GM21367 (cell line): ENCODE measurements around the gene ATXN7L1.
"Not testable (repeated sequence)": the region's sequence is repeated elsewhere in the genome, so short reads cannot be mapped to it uniquely, and the experiment has no call there.

ENCODE experiments used
- ATAC-seq: cut with Tn5 transposase; IDR thresholded peaks from one replicate; pipeline ENCODE4 v1.9.1; 2021; ENCODE audit not compliant: unreplicated experiment

Gene ATXN7L1

DNA sequence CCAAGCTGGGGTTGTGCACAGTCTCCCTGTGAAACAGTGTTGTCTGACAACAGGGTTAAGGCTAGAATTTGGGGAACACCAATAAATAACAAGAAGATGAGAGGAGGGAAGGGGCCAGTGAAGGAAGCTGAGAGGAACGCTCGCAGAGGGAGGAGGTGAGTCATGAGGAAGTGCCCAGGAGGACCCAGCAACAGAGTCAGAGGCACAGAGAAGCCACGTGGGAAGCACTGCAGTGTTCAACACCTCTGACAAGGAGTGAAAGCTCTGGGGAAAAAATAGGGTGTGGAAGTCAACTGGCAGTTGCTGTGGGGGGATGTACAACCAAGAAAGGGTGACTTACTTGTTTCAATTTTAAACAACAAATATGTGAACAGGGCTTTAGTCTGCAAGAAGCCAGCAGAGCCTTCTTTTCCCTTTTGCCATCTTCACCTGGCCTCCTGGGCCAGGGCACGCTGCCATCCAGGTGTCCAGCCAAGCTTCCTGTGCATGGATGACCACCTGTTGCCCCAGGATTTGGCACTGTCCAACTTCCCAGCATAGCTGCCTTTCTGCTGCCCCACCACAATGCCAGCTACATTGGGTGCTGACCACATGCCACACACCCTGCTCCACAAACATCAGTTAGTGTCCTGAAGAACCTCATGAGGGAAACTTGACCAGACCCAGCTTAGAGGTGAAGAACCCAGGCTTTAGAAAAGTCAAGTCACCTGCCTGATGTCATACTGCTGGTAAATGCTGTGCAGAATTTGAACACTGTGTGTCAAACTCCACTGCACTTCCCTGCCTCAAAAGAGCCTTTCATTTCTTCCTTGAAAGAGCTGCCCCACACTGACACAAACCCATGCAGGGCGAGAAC is 69.6 kb downstream of the ATXN7L1 start:
- peak; percentile 36 for ATAC-seq

DNA sequence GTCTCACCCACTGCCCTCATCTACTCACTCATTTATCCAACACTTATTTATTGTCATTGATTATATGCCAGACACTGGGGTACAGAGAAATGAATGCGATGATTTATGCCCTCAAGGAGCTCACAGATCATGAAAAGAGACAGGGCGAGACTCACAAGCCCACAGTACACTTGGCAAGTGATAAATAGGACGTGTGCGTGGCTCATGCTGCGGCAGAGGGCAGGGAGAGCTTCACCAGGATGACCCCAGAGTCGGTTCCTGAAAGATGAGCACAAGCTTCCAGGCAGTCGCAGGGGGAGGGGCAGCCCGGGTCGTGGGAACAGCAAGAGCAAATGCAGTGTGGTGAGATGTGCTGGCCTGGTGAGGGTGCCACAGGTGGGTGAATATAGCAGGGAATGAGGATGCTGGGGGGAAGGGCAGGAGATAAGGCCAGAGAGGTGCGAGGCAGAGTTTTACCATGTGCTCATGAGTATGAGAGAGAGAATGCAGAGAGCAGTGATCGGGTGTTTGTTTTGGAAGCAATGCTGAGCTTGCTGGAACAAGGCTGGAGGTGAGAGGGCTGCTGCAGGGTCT is 70.9 kb downstream of the ATXN7L1 start:
- ATAC-seq: no peak

GRCh38 chr7:105803429-105803736 is 73.0 kb downstream of the ATXN7L1 start:
- no peak for ATAC-seq

- ATAC-seq: no peak
Measured at GRCh38 chr7:105802604-105803428, 73.6 kb downstream of the ATXN7L1 start.

DNA sequence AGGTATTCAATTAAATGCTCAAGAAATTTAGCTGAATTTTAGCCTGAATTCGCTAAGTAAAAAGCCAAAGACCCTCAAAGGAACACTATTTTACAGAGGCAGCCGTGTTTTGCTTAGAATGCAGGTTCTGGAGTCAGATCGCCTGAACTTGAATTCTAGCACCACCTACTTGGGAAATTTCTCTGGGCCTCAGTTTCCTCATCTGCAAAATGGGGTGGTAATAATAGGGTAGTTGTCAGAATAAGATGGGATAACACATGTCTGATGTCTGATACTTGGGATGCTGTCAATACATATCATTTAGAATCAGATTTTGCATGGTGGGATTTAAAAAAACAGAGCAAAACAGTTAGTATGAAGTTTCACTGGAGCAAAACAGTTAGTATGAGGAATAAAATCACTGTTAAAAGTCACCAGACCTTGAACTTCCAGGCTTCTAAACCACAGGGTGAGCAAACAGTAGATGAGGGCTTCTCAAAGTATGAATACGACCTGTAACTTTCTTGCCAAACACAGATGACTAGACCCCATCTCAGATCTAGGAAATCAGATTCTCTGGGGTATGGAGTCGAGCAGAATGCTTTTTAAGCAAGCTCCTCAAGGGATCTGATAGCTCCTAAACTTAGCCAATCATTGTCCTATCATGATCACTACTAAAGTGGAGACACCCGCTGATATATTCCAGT is 75.4 kb downstream of the ATXN7L1 start:
- ATAC-seq: no peak

GRCh38 chr7:105800442-105800841 is 76.0 kb downstream of the ATXN7L1 start:
- no peak for ATAC-seq

GRCh38 chr7:105799677-105800076 is 76.7 kb downstream of the ATXN7L1 start:
- no peak for ATAC-seq

GRCh38 chr7:105799006-105799405 is 77.4 kb downstream of the ATXN7L1 start:
- no peak for ATAC-seq

GRCh38 chr7:105797652-105798051 is 78.7 kb downstream of the ATXN7L1 start:
- no peak for ATAC-seq

DNA sequence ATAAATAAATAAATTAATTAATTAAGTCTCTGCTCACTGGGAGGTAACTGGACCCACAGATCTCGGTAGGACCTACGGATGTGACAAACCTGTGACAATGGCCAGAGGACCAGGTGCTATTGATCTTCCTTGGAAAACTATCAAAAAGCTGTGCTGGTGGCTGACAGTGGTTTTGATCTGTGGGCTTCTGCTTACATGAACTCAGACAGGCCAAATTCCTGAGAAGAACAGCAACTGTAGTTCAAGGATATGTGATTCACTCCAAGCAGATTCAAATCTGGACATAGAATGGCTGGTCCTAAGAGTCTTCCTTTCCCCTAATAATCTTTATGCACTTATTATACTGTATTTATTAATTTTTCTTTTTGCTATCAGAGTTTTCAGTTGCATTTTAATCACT is 80.0 kb downstream of the ATXN7L1 start:
- no peak for ATAC-seq

GRCh38 chr7:105794741-105795729 is 81.4 kb downstream of the ATXN7L1 start:
- ATAC-seq: no peak

- no peak for ATAC-seq
Measured at GRCh38 chr7:105792488-105793370, 83.7 kb downstream of the ATXN7L1 start.

- ATAC-seq: no peak
Measured at GRCh38 chr7:105791926-105792325, 84.5 kb downstream of the ATXN7L1 start.

DNA sequence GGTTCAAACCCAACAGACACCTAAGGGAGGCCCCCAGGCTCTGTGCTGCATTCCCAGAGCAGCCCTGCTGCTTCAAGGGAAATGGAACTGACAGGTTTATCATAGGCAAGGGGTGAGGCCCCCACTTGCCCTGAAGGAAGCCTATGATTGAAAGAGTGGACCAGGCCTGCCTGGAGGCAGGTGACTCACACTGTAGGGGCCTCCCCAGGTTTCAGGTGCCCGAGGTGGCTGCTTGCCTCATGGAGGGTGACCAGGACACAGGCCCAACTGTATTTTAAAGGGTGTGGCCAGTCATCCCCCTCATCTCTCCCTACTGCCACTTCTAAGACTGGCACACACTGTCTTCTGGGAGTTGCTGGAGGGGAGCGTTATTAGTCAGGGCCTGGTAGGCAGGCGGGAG is 85.4 kb downstream of the ATXN7L1 start:
- no peak for ATAC-seq

DNA sequence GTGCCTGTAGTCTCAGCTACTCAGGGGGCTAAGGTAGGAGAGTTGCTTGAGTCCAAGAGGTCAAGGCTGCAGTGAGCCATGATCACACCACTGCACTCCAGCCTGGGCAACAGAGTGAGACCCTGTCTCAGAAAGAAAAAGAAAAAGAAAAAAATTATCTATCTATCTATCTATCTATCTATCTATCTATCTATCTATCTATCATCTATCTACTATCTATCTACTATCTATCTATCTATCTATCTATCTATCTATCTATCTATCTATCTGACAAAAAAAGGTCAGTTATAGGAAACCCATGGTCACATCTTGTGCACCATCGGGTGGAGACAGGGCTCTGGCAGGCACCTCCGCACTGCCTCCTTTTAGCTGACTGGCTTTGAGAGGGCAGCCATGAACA is 85.9 kb downstream of the ATXN7L1 start:
- ATAC-seq: not testable (repeated sequence)

DNA sequence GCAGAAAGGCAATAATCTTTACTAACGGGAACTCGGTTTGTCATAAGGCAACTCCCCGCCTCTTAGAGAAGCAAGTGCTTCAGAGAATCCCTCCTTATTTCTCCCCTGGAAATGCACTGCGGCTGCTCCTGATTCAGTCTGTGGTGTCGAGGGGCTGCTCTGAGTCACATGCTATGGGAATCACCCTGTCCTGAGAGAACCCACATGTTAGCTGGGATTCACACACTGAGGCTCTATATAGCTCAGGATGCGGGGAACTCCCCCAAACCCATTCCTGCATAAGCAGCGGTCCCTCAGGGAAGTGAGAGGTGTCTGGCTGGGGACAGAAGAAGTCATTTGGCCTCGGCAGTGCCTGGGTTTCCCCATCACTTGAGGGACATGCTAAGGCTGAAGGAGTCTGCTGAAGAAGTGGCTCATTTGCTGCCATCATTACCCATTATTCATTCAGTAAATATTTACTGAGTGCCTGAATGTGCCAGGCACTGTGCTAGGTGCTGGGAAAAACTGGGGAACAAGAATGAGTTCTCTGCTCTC is 87.5 kb downstream of the ATXN7L1 start:
- no peak for ATAC-seq

DNA sequence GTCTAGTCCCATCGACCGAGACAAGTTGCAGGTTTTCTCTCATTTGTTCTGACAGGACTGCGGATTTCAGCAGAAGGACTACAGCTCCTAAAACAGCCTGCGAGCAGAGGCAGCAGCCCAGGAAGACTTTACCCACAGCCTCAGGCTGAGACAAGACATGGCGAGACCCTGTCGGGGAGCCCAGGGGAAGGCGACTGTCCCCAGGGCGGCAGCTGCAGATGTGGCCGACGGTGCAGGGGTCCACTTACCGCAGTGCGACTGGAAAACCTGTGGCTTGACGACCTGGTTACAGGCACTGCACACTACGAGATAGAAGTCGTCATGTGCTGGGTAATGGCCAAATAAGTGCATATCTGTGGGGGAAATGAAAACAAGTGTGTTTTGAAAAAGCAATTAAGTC is 88.0 kb downstream of the ATXN7L1 start:
- no peak for ATAC-seq

DNA sequence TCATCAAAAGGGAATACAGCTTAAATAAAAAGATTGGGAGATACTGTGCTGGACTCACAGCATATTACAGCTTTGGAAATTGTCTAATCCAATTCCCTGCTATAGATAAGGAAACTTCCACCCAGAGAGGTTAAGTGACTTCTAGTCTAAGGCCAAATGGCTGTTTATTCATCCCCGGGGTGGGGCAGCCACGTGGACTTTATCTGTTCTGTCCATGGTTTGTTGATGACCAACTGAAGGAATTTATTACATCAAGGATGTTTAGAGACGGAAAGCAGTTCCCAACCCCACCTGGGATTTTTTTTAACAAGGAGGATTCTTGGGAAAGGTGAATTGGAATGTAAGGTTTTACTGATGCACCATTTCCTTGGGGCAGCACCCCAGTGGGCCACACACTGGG is 88.6 kb downstream of the ATXN7L1 start:
- no peak for ATAC-seq
